ENCODE results near the gene HADHA.
A peak's percentile ranks its signal among the peaks of the same experiment; 100 is the strongest.

The HADHA gene

GRCh38 chr2:26243470-26244308 is 743 bp downstream of the HADHA start:
- Histone ChIP-seq H3F3A (ENCODE audit: insufficient read depth, low read length) (peaks cover 26% of the 10 kb centered on the region), H3K4me1 (ENCODE audit: low read length) (peaks cover 25% of the 10 kb centered on the region), H3K9me3 (replicated peaks; ENCODE audit: insufficient read depth, low read length) (no peaks in the 10 kb centered on the region), H3K79me2 (ENCODE audit: low read length) (peaks cover 97% of the 10 kb centered on the region), H3K9ac (ENCODE audit: low read length) (peak overlapping the region; percentile 95), H3K27me3 (replicated peaks; ENCODE audit: insufficient read depth, low read length) (no peaks in the 10 kb centered on the region), H3K27ac (ENCODE audit: low read length) (peak overlapping the region; percentile 94), H2AFZ (ENCODE audit: low read length) (peak overlapping the region; percentile 84), H3K36me3 (replicated peaks; ENCODE audit: insufficient read depth, low read length) (no peaks in the 10 kb centered on the region), H3K9me2 (replicated peaks; ENCODE audit: insufficient read depth, low read length) (no peaks in the 10 kb centered on the region), H4K20me1 (ENCODE audit: insufficient read depth, low read length) (no peaks in the 10 kb centered on the region), H3K4me3 (ENCODE audit: low read length) (peak overlapping the region; percentile 95), H3K4me2 (ENCODE audit: low read depth, low read length) (peak overlapping the region; percentile 77)
- no peak for TF ChIP-seq CTCF (IDR thresholded peaks at IDR 0.05; ENCODE audit: low read length)
- no peak for TF ChIP-seq EZH2 (optimal IDR thresholded peaks at IDR 0.05; ENCODE audit: low read depth, low read length)
- no peak for TF ChIP-seq EZH2phosphoT487 (IDR thresholded peaks at IDR 0.05; ENCODE audit: low read length)
- peak; percentile 48 for DNase-seq

- TF ChIP-seq EZH2phosphoT487 (IDR thresholded peaks at IDR 0.05; ENCODE audit: low read length), result no peak
- no peak for TF ChIP-seq EZH2 (optimal IDR thresholded peaks at IDR 0.05; ENCODE audit: low read depth, low read length)
- no peak for TF ChIP-seq CTCF (IDR thresholded peaks at IDR 0.05; ENCODE audit: low read length)
- Histone ChIP-seq H3K9me2 (replicated peaks; ENCODE audit: insufficient read depth, low read length) (no peaks in the 10 kb centered on the region), H3K4me2 (ENCODE audit: low read depth, low read length) (peak overlapping the region; percentile 77), H3K4me1 (ENCODE audit: low read length) (peaks cover 22% of the 10 kb centered on the region), H3K36me3 (replicated peaks; ENCODE audit: insufficient read depth, low read length) (0 out of 2 replicates have a peak, but pooled peaks cover under 1% of the 10 kb centered on the region), H3K9ac (ENCODE audit: low read length) (peak overlapping the region; percentile 95; the same call in 1 of the 2 replicates), H4K20me1 (ENCODE audit: insufficient read depth, low read length) (no peaks in the 10 kb centered on the region), H3K27me3 (replicated peaks; ENCODE audit: insufficient read depth, low read length) (no peaks in the 10 kb centered on the region), H3K79me2 (ENCODE audit: low read length) (peaks cover 91% of the 10 kb centered on the region), H3K27ac (ENCODE audit: low read length) (peak overlapping the region; percentile 24; the same call in 1 of the 2 replicates), H2AFZ (ENCODE audit: low read length) (no peak overlapping the region), H3K4me3 (ENCODE audit: low read length) (peak overlapping the region; percentile 95; the same call in 1 of the 2 replicates), H3F3A (ENCODE audit: insufficient read depth, low read length) (peaks cover 26% of the 10 kb centered on the region), H3K9me3 (replicated peaks; ENCODE audit: insufficient read depth, low read length) (no peaks in the 10 kb centered on the region)
- DNase-seq, result no peak
Measured at GRCh38 chr2:26241928-26242436, 2.5 kb downstream of the HADHA start.

- Histone ChIP-seq H3K9me2 (replicated peaks; ENCODE audit: insufficient read depth, low read length) (no peaks in the 10 kb centered on the region), H2AFZ (ENCODE audit: low read length) (no peak overlapping the region), H3K4me3 (ENCODE audit: low read length) (no peak overlapping the region), H3K9me3 (replicated peaks; ENCODE audit: insufficient read depth, low read length) (no peaks in the 10 kb centered on the region), H3K79me2 (ENCODE audit: low read length) (peaks cover 57% of the 10 kb centered on the region), H3K9ac (ENCODE audit: low read length) (no peak overlapping the region), H3F3A (ENCODE audit: insufficient read depth, low read length) (0 out of 2 replicates have a peak, but pooled peaks cover 7% of the 10 kb centered on the region), H3K4me2 (ENCODE audit: low read depth, low read length) (no peak overlapping the region), H3K4me1 (ENCODE audit: low read length) (peaks cover 14% of the 10 kb centered on the region), H3K27me3 (replicated peaks; ENCODE audit: insufficient read depth, low read length) (no peaks in the 10 kb centered on the region), H3K36me3 (replicated peaks; ENCODE audit: insufficient read depth, low read length) (peaks cover 11% of the 10 kb centered on the region; the same call in 1 of the 2 replicates), H3K27ac (ENCODE audit: low read length) (no peak overlapping the region), H4K20me1 (ENCODE audit: insufficient read depth, low read length) (no peaks in the 10 kb centered on the region)
- no peak for DNase-seq
- TF ChIP-seq CTCF (IDR thresholded peaks at IDR 0.05; ENCODE audit: low read length) (no peak), EZH2phosphoT487 (IDR thresholded peaks at IDR 0.05; ENCODE audit: low read length) (no peak), EZH2 (optimal IDR thresholded peaks at IDR 0.05; ENCODE audit: low read depth, low read length) (no peak)
Measured at GRCh38 chr2:26238311-26238958, 6.0 kb downstream of the HADHA start.
